Measurements from ENCODE around the gene ENOSF1. TPM values are rescaled to one million over a fixed set of nuclear protein-coding genes. Genes with fewer than 3 reads are reported as not detected.

ENOSF1 gene
- total and polyA plus RNA-seq, 2 of the 13 experiments (the other 11 are each of a cell fraction or from before 2014, with no cell fraction given): 37.6 to 40.1 TPM

GRCh38 chr18:754656-755055 lies 42.2 kb upstream of the ENOSF1 start:
- intact Hi-C loops (cut with micrococcal nuclease; ENCODE audit: unreplicated experiment): no loop called here
- ChIA-PET POLR2A (no interaction called here), CTCF (ENCODE audit: low intra/inter-chr PET ratio, low total read pairs) (no interaction called here)
- Histone ChIP-seq H3K27ac (ENCODE audit: extremely low read length, insufficient read depth, low read length) (no peak overlapping the region), H3K79me2 (ENCODE audit: insufficient read depth, low read length) (peaks cover 11% of the 10 kb centered on the region), H4K20me1 (ENCODE audit: insufficient read depth, low read length) (no peaks in the 10 kb centered on the region; the same call in 1 of the 2 replicates), H2AFZ (ENCODE audit: low read length) (no peak overlapping the region), H3K36me3 (replicated peaks in 1 of 2; ENCODE audit: control insufficient read depth in 1 of 2, insufficient read depth in 2 of 2, low read length in 2 of 2) (peaks cover 3 to 57% of the 10 kb centered on the region in 2 experiments), H3K27me3 (ENCODE audit: control insufficient read depth in 1 of 2, insufficient read depth in 2 of 2, low read length in 2 of 2) (no peaks in the 10 kb centered on the region), H3K9me3 (ENCODE audit: low read length) (no peaks in the 10 kb centered on the region), H3K4me1 (ENCODE audit: insufficient read depth, low read length) (no peaks in the 10 kb centered on the region), H3K4me3 (replicated peaks in 1 of 3; ENCODE audit: insufficient read depth in 1 of 3, low read depth in 2 of 3, low read length in 3 of 3) (no peak overlapping the region), H3K9ac (ENCODE audit: insufficient read depth, low read depth, low read length) (no peak overlapping the region), H3K4me2 (ENCODE audit: low read depth, low read length) (no peak overlapping the region)
- no peak for FAIRE-seq
- 92% methylated on average over 1 of the region's 1 CpG for WGBS (ENCODE audit: low lambda C conversion rate)
- in situ Hi-C loops (cut with HindIII; ENCODE audit: extremely low pct_ligation_motif_present, low pct_unique_long_range_greater_than_20kb): no loop called here
- no peak for TF ChIP-seq NPAS2 (CRISPR knock-in tag; IDR thresholded peaks at IDR 0.05; ENCODE audit: borderline replicate concordance)
- no peak for TF ChIP-seq TARDBP (CRISPR knock-in tag; IDR thresholded peaks at IDR 0.05)
- DNase-seq (ENCODE audit: low spot score): no peak
- BruUV-seq (replicated peaks): no TSS peak
- no peak for ATAC-seq

DNA sequence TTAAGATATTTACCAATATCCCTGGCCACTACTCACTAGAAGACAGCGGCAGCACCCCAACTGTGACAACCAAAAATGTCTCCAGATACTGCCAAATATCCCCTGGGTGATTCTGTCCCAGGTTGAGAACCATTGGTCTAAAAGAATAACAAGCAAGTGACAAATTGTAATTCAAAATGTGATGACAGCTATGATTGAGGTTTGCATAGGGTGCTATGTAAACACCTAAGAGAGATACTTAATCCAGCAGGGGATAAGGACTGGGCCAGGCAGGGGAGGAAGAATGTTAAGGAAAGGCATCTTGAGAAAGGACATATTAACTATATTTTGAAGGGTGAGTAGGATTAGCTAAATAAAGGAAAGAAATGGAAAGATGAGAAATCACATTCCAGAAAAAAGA lies 38.0 kb upstream of the ENOSF1 start:
- no peak for ATAC-seq
- CTCF ChIA-PET (ENCODE audit: low intra/inter-chr PET ratio, low total read pairs): no interaction called here
- TF ChIP-seq HES4 (CRISPR knock-in tag; IDR thresholded peaks at IDR 0.05; ENCODE audit: borderline replicate concordance) (no peak), FOXC1 (CRISPR knock-in tag; IDR thresholded peaks at IDR 0.05; ENCODE audit: borderline replicate concordance) (no peak), SMARCE1 (IDR thresholded peaks at IDR 0.05; ENCODE audit: borderline replicate concordance) (no peak), PHB2 (IDR thresholded peaks at IDR 0.05; ENCODE audit: partially characterized antibody) (no peak), KMT2A (CRISPR knock-in tag; IDR thresholded peaks at IDR 0.05) (no peak), BORCS8-MEF2B (CRISPR knock-in tag; IDR thresholded peaks at IDR 0.05) (no peak), STAT6 (CRISPR knock-in tag; IDR thresholded peaks at IDR 0.05; ENCODE audit: borderline replicate concordance) (no peak), CAMTA2 (CRISPR knock-in tag; IDR thresholded peaks at IDR 0.05; ENCODE audit: borderline replicate concordance) (no peak), ZNF589 (CRISPR knock-in tag; conservative IDR thresholded peaks at IDR 0.05) (no peak), ZNF441 (CRISPR knock-in tag; IDR thresholded peaks at IDR 0.05; ENCODE audit: borderline replicate concordance) (no peak), DMTF1 (CRISPR knock-in tag; IDR thresholded peaks at IDR 0.05) (no peak), ZNF263 (CRISPR knock-in tag; IDR thresholded peaks at IDR 0.05) (no peak), ZNF557 (CRISPR knock-in tag; IDR thresholded peaks at IDR 0.05) (no peak), SMARCC2 (IDR thresholded peaks at IDR 0.05) (no peak)

More for the DNA sequence above, 38.0 kb upstream of the ENOSF1 start:
- Histone ChIP-seq H3K79me2 (ENCODE audit: insufficient read depth, low read length) (no peaks in the 10 kb centered on the region), H3K9me3 (ENCODE audit: low read length) (no peaks in the 10 kb centered on the region), H3K27ac (ENCODE audit: extremely low read length, insufficient read depth, low read length) (no peak overlapping the region), H3K27me3 (ENCODE audit: control insufficient read depth in 1 of 2, insufficient read depth in 2 of 2, low read length in 2 of 2) (no peaks in the 10 kb centered on the region), H2AFZ (ENCODE audit: low read length) (no peak overlapping the region), H3K4me3 (replicated peaks in 1 of 3; ENCODE audit: insufficient read depth in 1 of 3, low read depth in 2 of 3, low read length in 3 of 3) (no peak overlapping the region), H3K36me3 (replicated peaks in 1 of 2; ENCODE audit: control insufficient read depth in 1 of 2, insufficient read depth in 2 of 2, low read length in 2 of 2) (peaks cover 0 to 61% of the 10 kb centered on the region in 2 experiments), H3K4me1 (ENCODE audit: insufficient read depth, low read length) (no peaks in the 10 kb centered on the region; the same call in 1 of the 2 replicates), H3K9ac (ENCODE audit: insufficient read depth, low read depth, low read length) (no peak overlapping the region), H4K20me1 (ENCODE audit: insufficient read depth, low read length) (no peaks in the 10 kb centered on the region; the same call in 1 of the 2 replicates), H3K4me2 (ENCODE audit: low read depth, low read length) (no peak overlapping the region)
- no peak for DNase-seq (ENCODE audit: low spot score)
- BruUV-seq (replicated peaks): no TSS peak
- WGBS (ENCODE audit: low lambda C conversion rate): 100% methylated on average over 1 of the region's 1 CpG
- POLR2A ChIA-PET: no interaction called here
- FAIRE-seq: no peak
- in situ Hi-C loops (cut with HindIII; ENCODE audit: extremely low pct_ligation_motif_present, low pct_unique_long_range_greater_than_20kb): no loop called here
- intact Hi-C loops (cut with micrococcal nuclease; ENCODE audit: unreplicated experiment): no loop called here

Measured in HepG2 (cell line).